Ishikawa (cell line): ENCODE results near the gene RPUSD4.

Experiments
- CEBPB ChIP-seq: IDR thresholded peaks from 2 replicates; pipeline ENCODE4 v1.6.1; 2012
- CREB1 ChIP-seq: IDR thresholded peaks from 2 replicates; pipeline ENCODE4 v1.6.1; 2012; ENCODE audit warnings: low read depth
- EGR1 ChIP-seq: IDR thresholded peaks from 2 replicates; pipeline ENCODE4 v1.6.1; 2012
- EP300 ChIP-seq: IDR thresholded peaks from 2 replicates; pipeline ENCODE4 v1.6.1; 2012; ENCODE audit warnings: borderline replicate concordance
- FOXM1 ChIP-seq: IDR thresholded peaks from 2 replicates; pipeline ENCODE4 v1.6.1; 2012; ENCODE audit warnings: low read depth, borderline replicate concordance
- NFIC ChIP-seq: IDR thresholded peaks from 2 replicates; pipeline ENCODE4 v1.6.1; 2012
- RAD21 ChIP-seq: IDR thresholded peaks from 2 replicates; pipeline ENCODE4 v1.6.1; 2012; ENCODE audit warnings: low read depth
- TAF1 ChIP-seq: IDR thresholded peaks from 2 replicates; pipeline ENCODE4 v1.6.1; 2012; ENCODE audit warnings: low read depth, mild to moderate bottlenecking
- TEAD4 ChIP-seq: IDR thresholded peaks from 2 replicates; pipeline ENCODE4 v1.6.1; 2012
- YY1 ChIP-seq: IDR thresholded peaks from 2 replicates; pipeline ENCODE4 v1.6.1; 2012; ENCODE audit warnings: low read depth
- ZBTB7A ChIP-seq: IDR thresholded peaks from 2 replicates; pipeline ENCODE4 v1.6.1; 2012; ENCODE audit warnings: low read depth
- TF ChIP-seq, protein P1 (sequence below): IDR thresholded peaks from 2 replicates; pipeline ENCODE4 v1.6.1; 2012
- TF ChIP-seq, protein P2 (sequence below): IDR thresholded peaks from 2 replicates; pipeline ENCODE4 v1.6.1; 2012; ENCODE audit warnings: low read depth, mild to moderate bottlenecking
- TF ChIP-seq, protein P3 (sequence below): IDR thresholded peaks from 2 replicates; pipeline ENCODE4 v1.6.1; 2012

DNA sequence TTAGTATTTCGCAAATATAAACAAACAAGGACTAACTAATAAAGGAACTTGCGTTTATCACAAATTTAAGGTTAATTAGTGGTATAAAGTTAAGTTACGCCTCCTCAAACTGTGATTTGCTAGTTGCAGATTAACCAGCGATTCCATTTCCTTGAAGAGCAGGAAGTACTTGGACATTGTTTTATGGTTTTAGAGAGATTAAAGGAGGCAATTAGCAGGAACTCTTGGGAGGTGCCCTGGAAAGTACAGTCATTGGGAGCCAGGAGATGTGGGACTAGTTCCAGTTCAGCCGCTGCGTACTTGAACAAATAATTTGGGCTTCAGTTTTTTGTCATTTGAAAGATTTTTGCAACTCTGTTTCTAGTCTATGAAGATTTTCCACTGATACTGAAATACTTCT, 3.4 kb upstream of the RPUSD4 start:
- TF ChIP-seq RAD21 (no peak), EP300 (no peak), EGR1 (no peak), NFIC (no peak), YY1 (no peak), CREB1 (no peak), TAF1 (no peak), TEAD4 (no peak), ZBTB7A (no peak), FOXM1 (no peak), CEBPB (no peak)
- TF ChIP-seq, protein P1, sequence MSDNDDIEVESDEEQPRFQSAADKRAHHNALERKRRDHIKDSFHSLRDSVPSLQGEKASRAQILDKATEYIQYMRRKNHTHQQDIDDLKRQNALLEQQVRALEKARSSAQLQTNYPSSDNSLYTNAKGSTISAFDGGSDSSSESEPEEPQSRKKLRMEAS: no peak
- TF ChIP-seq, protein P2, sequence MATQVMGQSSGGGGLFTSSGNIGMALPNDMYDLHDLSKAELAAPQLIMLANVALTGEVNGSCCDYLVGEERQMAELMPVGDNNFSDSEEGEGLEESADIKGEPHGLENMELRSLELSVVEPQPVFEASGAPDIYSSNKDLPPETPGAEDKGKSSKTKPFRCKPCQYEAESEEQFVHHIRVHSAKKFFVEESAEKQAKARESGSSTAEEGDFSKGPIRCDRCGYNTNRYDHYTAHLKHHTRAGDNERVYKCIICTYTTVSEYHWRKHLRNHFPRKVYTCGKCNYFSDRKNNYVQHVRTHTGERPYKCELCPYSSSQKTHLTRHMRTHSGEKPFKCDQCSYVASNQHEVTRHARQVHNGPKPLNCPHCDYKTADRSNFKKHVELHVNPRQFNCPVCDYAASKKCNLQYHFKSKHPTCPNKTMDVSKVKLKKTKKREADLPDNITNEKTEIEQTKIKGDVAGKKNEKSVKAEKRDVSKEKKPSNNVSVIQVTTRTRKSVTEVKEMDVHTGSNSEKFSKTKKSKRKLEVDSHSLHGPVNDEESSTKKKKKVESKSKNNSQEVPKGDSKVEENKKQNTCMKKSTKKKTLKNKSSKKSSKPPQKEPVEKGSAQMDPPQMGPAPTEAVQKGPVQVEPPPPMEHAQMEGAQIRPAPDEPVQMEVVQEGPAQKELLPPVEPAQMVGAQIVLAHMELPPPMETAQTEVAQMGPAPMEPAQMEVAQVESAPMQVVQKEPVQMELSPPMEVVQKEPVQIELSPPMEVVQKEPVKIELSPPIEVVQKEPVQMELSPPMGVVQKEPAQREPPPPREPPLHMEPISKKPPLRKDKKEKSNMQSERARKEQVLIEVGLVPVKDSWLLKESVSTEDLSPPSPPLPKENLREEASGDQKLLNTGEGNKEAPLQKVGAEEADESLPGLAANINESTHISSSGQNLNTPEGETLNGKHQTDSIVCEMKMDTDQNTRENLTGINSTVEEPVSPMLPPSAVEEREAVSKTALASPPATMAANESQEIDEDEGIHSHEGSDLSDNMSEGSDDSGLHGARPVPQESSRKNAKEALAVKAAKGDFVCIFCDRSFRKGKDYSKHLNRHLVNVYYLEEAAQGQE: no peak
- TF ChIP-seq, protein P3, sequence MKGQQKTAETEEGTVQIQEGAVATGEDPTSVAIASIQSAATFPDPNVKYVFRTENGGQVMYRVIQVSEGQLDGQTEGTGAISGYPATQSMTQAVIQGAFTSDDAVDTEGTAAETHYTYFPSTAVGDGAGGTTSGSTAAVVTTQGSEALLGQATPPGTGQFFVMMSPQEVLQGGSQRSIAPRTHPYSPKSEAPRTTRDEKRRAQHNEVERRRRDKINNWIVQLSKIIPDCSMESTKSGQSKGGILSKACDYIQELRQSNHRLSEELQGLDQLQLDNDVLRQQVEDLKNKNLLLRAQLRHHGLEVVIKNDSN: no peak
